Measurements from ENCODE around the gene EMC10.

GRCh38 chr19:50435221-50435620 lies 41.1 kb upstream of the EMC10 start:
- no peak for TF ChIP-seq EZH2 (IDR thresholded peaks at IDR 0.05; ENCODE audit: borderline replicate concordance)
- TF ChIP-seq CTCF (IDR thresholded peaks at IDR 0.05; ENCODE audit: poor library complexity), result no peak
- no peak for TF ChIP-seq EZH2phosphoT487 (IDR thresholded peaks at IDR 0.05; ENCODE audit: low read depth, severe bottlenecking, unreplicated experiment)
